RKO (cell line): ENCODE data around the gene POLDIP3.
A peak's percentile ranks its signal among the peaks of the same experiment; 100 is the strongest.
"Not testable (repeated sequence)": the region's sequence is repeated elsewhere in the genome, so short reads cannot be mapped to it uniquely, and the experiment has no call there.

Source experiments
- DNase-seq: peaks from one replicate; pipeline ENCODE4 v3.0.0-alpha.2; 2016; ENCODE audit warnings: low spot score

Gene POLDIP3

DNA sequence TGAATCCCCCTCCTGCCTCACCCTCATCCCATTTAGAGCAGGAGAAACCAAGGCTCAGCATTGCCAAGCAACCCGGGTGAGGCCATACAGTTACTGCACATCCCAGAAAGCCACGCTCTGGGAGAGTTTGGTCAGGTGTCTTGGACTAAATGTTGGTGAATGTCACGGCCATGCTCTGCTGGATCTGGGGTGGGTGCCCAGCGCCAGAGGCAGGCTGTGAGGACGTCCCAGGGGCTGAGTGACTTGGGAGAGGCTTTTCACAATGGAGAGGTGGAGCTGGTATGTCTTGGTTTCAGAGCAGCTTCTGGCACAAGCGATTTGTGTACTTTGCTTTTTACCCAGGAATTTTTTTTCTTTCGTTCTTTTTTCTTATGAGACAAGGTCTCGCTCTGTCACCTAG, 54.3 kb downstream of the POLDIP3 start:
- no peak for DNase-seq

DNA sequence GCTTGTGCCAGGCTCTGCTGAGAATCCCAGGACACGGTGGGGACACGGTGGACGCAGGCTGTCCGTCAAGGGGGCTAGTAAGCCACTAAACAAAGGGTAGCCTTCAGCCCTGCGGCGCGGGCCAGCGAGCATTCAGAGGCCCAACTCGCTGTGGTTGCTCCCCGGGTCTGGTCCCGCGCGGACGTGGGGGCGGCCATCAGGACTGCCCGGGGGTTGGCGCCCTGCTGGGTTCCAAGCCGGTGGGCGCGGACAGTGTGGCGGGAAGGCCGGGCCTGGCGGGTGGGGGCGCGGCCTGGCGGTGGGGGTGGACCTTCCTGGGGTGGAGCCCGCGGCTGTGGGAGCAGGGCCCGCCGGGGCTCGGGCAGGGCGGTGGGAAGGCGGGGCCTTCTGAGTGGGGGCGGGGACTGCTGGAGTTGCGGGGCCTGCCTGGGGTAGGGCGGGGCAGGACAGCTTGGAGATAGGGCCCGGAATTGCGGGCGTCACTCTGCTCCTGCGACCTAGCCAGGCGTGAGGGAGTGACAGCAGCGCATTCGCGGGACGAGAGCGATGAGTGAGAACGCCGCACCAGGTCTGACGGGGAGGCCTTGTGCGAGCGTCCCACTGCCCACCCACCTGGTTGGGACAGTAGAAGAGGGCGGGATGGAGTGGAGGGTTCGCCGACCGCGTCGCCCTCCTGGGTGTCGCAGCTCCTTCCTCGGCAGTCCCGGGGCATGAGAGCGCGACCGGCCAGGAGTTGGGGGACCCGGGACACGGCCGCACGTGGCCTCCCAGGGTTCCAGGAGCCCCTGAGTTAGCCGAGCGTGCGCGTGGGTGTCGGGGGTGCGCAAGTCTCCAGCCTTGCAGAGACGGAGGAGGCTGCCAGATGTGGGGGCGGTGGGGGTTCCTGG, 61.0 kb downstream of the POLDIP3 start, which contains the start of gene SERHL2:
Gene SERHL2, plus strand, starts transcription at position 482 of the 887 bp plus-strand sequence. Its CDS starts 65 bp downstream, at position 547.
- DNase-seq: no peak

- DNase-seq: not testable (repeated sequence)
Measured at GRCh38 chr22:42552294-42552647, 62.4 kb downstream of the POLDIP3 start.

DNA sequence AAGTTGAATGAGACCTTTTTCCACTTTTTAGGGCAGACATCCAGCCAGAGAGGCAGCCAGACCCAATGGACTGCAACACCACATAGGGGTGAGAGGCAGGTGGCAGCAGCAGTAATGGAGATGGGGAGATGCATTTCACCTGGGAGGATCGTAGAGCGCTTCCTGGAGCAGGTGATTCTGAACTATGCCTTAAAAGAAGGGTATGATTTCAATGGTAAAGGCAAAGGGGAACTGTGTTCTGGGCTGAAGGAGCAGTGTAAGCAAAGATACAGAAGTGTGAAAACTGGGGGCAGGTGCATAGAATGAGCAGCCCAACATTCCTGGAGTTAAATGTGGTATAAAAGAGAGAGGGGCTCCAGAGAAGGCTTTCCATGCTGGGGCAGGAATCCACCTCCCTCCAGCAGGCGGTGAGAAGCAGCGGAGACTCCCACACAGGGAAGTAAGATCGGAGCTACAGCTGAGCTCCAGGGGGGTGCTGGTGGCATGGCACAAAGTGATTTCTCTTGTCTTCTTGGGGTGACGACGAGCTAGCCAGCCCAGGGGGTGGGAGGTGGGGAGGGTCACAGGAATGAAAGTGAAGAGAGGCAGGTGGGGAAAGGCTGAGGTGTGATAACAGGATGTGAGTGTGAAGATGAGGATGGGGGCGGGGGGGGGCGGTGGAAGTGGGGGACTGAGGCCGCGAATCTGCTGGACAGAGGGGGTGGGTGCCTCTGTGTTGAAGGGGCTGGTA, 65.2 kb downstream of the POLDIP3 start:
- no peak for DNase-seq

- DNase-seq: no peak
Measured at GRCh38 chr22:42548597-42549330, 65.9 kb downstream of the POLDIP3 start.

DNA sequence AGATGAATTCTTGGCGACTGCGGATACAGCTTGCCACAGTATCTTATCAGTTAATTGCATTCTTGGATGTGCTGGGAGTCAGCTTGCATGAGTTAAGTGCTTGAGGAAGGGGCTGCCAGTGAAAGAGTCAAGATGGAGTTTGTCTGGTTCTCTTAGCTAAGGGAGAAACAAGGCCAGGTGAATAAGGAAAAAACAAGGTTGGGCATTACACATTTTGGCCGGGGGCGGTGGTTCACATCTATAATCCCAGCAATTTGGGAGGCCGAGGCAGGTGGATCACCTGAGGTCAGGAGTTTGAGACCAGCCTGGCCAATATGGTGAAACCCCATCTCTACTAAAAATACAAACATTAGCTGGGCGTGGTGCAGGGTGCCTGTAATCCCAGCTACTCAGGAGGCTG, 66.6 kb downstream of the POLDIP3 start:
- not testable (repeated sequence) for DNase-seq

- DNase-seq: no peak
Measured at GRCh38 chr22:42547562-42547961, 67.1 kb downstream of the POLDIP3 start.

- DNase-seq: peak; percentile 16
Measured at GRCh38 chr22:42544686-42545085, 70.0 kb downstream of the POLDIP3 start.

DNA sequence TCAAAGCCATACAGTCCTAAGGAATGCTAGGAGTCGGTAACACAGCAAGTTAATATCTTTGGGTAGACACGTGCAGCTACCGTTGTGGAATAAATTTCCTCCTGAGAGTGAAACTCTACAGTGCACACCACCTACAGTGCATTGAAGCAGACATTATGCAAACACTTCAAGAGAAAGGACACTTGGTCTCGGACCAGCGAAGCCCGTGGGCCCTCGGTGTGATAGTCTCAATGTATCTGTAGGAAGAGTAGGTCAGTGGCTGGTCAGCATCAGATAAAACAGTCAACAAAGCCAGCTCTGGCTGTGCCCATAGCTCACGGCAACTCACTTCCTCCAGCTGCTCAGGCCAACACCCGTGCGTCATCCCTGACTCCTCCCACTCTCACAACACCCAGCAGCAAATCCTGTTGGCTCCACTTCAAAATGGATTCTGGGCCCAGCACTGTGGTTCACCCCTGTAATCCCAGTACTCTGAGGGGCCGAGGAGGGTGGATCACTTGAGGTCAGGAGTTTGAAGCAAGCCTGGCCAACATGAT, 75.4 kb downstream of the POLDIP3 start:
- DNase-seq: not testable (repeated sequence)

DNA sequence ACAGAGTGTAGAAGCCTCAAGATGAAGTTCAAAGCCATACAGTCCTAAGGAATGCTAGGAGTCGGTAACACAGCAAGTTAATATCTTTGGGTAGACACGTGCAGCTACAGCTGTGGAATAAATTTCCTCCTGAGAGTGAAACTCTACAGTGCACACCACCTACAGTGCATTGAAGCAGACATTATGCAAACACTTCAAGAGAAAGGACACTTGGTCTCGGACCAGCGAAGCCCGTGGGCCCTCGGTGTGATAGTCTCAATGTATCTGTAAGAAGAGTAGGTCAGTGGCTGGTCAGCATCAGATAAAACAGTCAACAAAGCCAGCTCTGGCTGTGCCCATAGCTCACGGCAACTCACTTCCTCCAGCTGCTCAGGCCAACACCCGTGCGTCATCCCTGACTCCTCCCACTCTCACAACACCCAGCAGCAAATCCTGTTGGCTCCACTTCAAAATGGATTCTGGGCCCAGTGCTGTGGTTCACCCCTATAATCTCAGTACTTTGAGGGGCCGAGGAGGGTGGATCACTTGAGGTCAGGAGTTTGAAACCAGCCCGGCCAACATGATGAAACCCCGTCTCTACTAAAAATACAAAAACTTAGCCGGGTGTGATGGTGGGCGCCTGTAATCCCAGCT, 77.4 kb downstream of the POLDIP3 start:
- not testable (repeated sequence) for DNase-seq

DNA sequence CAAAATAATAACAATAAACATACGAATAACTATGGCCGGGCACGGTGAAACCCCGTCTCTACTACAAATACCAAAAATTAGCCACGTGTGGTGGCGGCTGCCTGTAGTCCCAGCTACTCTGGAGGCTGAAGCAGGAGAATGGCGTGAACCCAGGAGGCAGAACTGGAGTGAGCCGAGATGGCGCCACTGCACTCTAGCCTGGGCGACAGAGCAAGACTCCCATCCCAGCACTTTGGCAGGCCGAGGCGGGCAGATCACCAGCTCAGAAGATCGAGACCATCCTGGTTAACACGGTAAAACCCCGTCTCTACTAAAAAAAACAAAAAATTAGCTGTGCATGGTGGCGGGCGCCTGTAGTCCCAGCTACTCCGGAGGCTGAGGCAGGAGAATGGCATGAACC, 78.0 kb downstream of the POLDIP3 start:
- DNase-seq: not testable (repeated sequence)

DNA sequence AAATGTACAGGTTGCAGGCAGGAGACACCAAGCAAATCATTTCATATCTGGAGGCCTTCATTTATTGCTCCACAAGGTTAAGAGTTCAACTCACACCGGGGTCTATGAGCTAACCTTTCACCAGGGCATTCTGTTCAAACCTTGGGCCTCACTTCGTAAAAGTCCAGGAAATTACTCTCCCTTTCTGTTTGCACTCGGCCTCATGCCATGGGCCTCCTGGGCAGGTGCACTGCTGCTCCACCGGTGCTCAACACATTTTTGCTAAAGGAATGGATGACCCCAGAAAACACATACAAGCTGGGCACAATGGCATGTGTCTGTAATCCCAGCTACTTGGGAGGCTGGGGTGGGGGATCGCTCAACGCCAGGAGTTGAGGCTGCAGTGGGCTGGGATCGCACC, 78.5 kb downstream of the POLDIP3 start:
- DNase-seq: no peak

GRCh38 chr22:42535082-42535731, 79.5 kb downstream of the POLDIP3 start:
- not testable (repeated sequence) for DNase-seq
